BLaER1 treated with 17β-estradiol and CSF1 and Interleukin-3, amounts not matched to agents 10 nM and 100 nM (cell line): ENCODE data around the gene NUDC.
A peak's percentile ranks its signal among the peaks of the same experiment; 100 is the strongest.

ENCODE experiments used
- H3K27ac ChIP-seq, 11 experiments: shearing (Covaris generic); formaldehyde crosslinking; 2 replicates each; pipeline ENCODE4 v1.8.1; 2022
- H3K27me3 ChIP-seq, 11 experiments: shearing (Covaris generic); formaldehyde crosslinking; 2 replicates each; pipeline ENCODE4 v1.8.1; 2022
- H3K36me3 ChIP-seq, 11 experiments: shearing (Covaris generic); formaldehyde crosslinking; 2 replicates each; pipeline ENCODE4 v1.8.1; 2022
- H3K4me1 ChIP-seq, 10 experiments: shearing (Covaris generic); formaldehyde crosslinking; 2 replicates each; pipeline ENCODE4 v1.8.1; 2022
- H3K4me2 ChIP-seq, 11 experiments: shearing (Covaris generic); formaldehyde crosslinking; 2 replicates each; pipeline ENCODE4 v1.8.1; 2022
- H3K4me3 ChIP-seq, 10 experiments: shearing (Covaris generic); formaldehyde crosslinking; 2 replicates each; pipeline ENCODE4 v1.8.1; 2022
- H3K9ac ChIP-seq, 11 experiments: shearing (Covaris generic); formaldehyde crosslinking; 2 replicates each; pipeline ENCODE4 v1.8.1; 2022
- H3K9me3 ChIP-seq, 11 experiments: shearing (Covaris generic); formaldehyde crosslinking; replicated peaks in 1 of 11; 2 replicates each; pipeline ENCODE4 v1.8.1; 2022
- H4K20me1 ChIP-seq, 11 experiments: shearing (Covaris generic); formaldehyde crosslinking; 2 replicates each; pipeline ENCODE4 v1.8.1; 2022
- Cebpa-rat ChIP-seq, 11 experiments: shearing (Covaris generic); IDR thresholded peaks; 2 replicates each; pipeline ENCODE4 v1.8.1; 2022

NUDC gene

DNA sequence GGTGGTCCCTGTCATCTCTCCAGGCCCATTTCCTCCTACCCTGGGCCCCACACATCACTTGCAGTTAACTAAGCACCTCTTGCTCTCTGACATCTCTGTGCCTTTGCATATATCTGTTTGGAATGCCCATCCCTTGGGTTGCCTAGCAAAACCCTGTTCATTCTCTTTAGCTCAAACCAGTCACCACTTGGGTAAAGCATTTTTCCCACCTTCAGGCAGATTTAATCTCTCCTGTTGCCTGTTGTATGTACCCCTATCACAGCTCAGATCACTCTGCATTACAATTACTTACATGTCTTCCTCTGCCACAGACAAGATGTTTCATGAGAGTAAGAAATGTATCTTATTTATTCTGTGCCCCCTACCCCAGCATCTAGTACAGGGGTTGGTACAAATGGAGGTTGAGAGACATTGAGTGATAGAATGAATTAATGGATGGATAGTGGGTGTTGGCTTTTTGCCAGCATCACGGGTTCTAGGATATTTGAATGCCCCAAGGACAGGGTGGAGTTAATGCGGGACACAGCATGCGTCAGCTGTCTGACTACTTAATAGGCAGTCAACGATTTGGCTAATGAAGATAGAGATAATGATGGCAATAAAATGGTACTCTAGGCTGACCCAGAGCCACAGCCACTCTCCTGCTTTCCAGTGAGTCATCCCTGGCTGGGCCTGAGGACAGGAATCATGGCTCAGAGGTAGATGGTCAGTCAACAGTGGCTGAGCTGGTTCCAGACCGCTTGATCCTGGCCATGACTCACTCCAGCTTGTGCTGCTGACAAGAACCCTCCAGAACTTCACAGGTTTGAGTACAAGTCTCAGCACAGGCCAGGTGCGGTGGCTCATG is 14.2 kb upstream of the NUDC start:
- no peaks in the 10 kb centered on the region for H3K36me3 ChIP-seq
- no peak for TF ChIP-seq Cebpa-rat (IDR thresholded peaks at IDR 0.05)
- H3K27me3 ChIP-seq: no peaks in the 10 kb centered on the region
- H3K9ac ChIP-seq: no peak overlapping the region
- no peak overlapping the region for H3K4me3 ChIP-seq
- H3K27ac ChIP-seq: no peak overlapping the region
- H3K4me1 ChIP-seq: peaks cover 0 to 4% (median 0%) of the 10 kb centered on the region in 10 experiments; a peak in 2 of 20 replicates
- H4K20me1 ChIP-seq: no peaks in the 10 kb centered on the region
- H3K4me2 ChIP-seq: peak overlapping the region in 2 of 11 experiments; percentile 15 to 23; a peak in 2 of 22 replicates
- H3K9me3 ChIP-seq: no peaks in the 10 kb centered on the region

DNA sequence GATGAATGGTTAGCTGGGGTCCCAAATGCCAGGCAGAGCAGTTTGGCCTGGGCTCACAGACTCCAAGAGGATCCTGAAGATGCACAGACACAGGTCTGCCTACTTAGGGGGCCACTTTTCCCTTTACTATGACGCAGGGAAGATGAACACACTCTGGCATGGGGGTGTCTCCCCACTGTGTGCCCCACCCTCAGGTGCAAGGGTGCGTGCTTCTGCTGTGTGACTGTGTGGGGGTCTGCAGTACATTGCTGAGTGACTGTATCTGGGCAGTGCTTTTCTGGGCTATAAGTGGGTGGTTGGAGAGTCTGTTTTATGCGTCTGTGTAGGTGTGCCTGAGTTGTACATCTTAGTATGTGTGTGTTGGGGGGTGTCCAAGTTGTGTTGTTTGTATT is 11.6 kb upstream of the NUDC start:
- TF ChIP-seq Cebpa-rat (IDR thresholded peaks at IDR 0.05): no peak
- H3K27ac ChIP-seq: no peak overlapping the region
- no peaks in the 10 kb centered on the region for H4K20me1 ChIP-seq
- no peaks in the 10 kb centered on the region for H3K36me3 ChIP-seq
- H3K27me3 ChIP-seq: no peaks in the 10 kb centered on the region
- H3K4me3 ChIP-seq: no peak overlapping the region
- no peak overlapping the region for H3K9ac ChIP-seq
- no peaks in the 10 kb centered on the region for H3K9me3 ChIP-seq
- peaks cover 0 to 4% (median 0%) of the 10 kb centered on the region in 10 experiments; a peak in 2 of 20 replicates for H3K4me1 ChIP-seq
- no peak overlapping the region for H3K4me2 ChIP-seq

DNA sequence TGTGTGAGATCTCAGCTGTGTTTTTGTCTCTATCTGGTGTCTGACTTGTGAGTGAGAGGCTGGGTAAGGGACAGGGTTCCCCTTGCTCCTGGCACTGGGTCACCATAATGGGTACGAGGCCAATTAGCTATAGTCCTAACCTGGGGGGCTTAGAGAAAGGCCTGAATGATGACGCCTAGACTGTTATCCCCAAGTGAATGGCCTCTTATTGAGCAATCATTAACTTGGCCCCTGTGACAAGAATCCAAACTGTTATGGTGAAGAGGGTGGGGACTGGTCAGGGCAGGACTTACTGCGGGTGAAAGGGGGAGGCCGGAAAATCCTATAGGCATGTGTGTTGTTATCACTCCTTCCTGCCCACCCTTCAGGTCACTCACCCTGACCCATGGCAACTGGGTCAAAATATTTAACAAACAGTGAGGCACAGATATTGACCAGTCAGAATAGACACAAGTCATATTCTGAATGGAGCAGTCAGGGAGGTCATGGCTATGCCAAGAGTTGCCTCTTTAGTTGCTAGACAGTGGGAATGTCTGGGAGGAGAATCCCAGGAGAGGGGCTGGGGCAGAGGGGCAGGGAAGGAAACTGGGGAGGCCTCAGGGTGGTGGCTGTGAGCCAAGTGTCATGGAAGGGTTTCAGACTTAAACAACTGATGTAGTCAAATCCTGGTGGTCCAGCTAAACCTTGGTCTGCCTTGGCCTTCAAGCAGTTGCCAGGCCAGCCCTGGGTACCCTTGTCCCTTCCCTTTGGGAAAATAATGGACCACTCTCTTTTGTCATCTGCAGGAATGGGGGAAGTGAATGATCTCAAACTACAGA is 11.0 kb upstream of the NUDC start:
- TF ChIP-seq Cebpa-rat (IDR thresholded peaks at IDR 0.05): no peak
- no peak overlapping the region for H3K4me3 ChIP-seq

DNA sequence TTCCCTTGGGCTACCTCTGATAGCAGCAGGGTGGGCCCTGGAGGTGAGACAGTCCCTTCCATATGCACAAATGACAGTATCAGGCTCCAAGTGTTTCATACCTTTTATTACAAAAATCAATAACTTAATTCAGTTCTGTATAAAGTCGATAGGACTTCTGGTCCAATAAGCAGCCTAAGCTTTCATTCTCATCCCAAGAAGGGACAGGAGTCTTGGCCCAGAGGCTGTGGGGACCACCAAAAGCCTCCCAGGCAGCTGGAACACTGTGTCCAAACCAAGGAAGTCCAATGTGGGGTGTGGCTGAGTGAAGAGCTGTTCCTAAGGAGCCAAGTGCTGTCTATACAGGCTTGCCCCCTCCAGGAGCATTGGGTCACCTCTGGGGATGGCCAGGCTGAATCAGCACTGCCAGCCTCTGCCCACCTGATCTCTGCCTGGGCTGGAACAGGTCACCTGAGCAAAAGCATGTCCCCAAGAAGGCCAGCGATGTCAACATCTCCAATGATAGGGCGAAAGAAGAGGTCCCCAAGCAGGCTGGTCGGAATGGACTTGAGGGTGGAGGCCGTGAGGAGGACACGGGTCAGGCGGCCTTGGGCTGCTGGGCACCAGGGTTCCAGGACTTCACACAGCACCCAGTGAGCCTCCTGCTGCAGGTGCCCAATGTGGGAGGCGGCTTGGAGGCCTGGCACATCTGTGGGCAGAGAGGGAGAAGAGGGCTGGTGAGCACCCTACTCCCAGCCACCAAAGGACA is 10.0 kb upstream of the NUDC start:
- Histone ChIP-seq H3K4me2 (no peak overlapping the region), H4K20me1 (no peaks in the 10 kb centered on the region), H3K27ac (no peak overlapping the region), H3K9ac (no peak overlapping the region), H3K36me3 (no peaks in the 10 kb centered on the region), H3K27me3 (no peaks in the 10 kb centered on the region), H3K4me3 (no peak overlapping the region), H3K4me1 (peaks cover 0 to 4% (median 0%) of the 10 kb centered on the region in 10 experiments; a peak in 2 of 20 replicates), H3K9me3 (no peaks in the 10 kb centered on the region)
- no peak for TF ChIP-seq Cebpa-rat (IDR thresholded peaks at IDR 0.05)

More for the DNA sequence above, 11.0 kb upstream of the NUDC start:
- H3K9me3 ChIP-seq: no peaks in the 10 kb centered on the region
- H3K4me2 ChIP-seq: no peak overlapping the region
- no peaks in the 10 kb centered on the region for H3K36me3 ChIP-seq
- no peaks in the 10 kb centered on the region for H4K20me1 ChIP-seq
- no peaks in the 10 kb centered on the region for H3K27me3 ChIP-seq
- H3K27ac ChIP-seq: no peak overlapping the region
- H3K9ac ChIP-seq: no peak overlapping the region
- peaks cover 0 to 4% (median 0%) of the 10 kb centered on the region in 10 experiments; a peak in 2 of 20 replicates for H3K4me1 ChIP-seq

DNA sequence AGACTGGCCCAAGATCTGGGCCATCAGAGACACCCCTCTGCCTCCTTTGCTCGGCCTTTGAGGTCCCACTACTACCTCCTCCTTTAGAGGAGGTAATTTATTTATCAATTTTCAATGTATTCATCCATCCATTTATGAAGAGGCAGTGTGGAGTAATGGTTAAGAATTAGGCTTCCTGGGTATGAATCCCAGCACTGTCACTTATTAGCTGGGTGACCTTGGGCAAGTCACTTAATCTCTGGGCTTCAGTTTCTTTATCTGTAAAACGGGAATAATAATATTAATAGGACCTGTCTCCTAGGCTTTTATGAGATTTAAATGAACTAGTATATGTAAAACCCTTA is 9.4 kb upstream of the NUDC start:
- no peak overlapping the region for H3K4me3 ChIP-seq
- H3K27ac ChIP-seq: no peak overlapping the region
- no peaks in the 10 kb centered on the region for H3K36me3 ChIP-seq
- H3K9ac ChIP-seq: no peak overlapping the region
- no peak overlapping the region for H3K4me2 ChIP-seq
- no peaks in the 10 kb centered on the region for H3K27me3 ChIP-seq
- no peak for TF ChIP-seq Cebpa-rat (IDR thresholded peaks at IDR 0.05)
- peaks cover 0 to under 1% (median 0%) of the 10 kb centered on the region in 10 experiments; a peak in 2 of 20 replicates for H3K4me1 ChIP-seq
- H3K9me3 ChIP-seq: no peaks in the 10 kb centered on the region
- H4K20me1 ChIP-seq: no peaks in the 10 kb centered on the region

DNA sequence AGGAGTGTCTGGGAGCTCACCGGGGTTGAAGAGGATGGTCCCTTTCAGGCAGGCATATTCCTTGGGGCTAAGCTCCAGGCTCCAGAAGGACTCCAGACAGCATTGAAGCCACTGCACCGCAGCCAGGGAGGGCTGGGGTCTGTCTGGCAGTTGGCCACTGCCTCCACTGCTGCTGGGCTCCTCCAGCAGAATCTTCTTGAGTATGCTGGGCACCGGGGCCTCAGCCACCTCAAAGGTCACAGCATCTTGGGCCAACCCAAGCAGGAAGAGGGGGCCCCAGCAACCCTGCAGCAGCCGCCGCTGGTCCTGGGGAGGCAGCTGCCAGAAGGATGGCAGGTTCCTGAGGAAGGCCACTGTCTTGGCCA is 8.2 kb upstream of the NUDC start:
- TF ChIP-seq Cebpa-rat (IDR thresholded peaks at IDR 0.05): no peak
- H4K20me1 ChIP-seq: no peaks in the 10 kb centered on the region
- no peaks in the 10 kb centered on the region for H3K4me1 ChIP-seq
- H3K27ac ChIP-seq: no peak overlapping the region
- H3K9ac ChIP-seq: no peak overlapping the region
- no peaks in the 10 kb centered on the region for H3K36me3 ChIP-seq
- H3K4me2 ChIP-seq: no peak overlapping the region
- H3K27me3 ChIP-seq: no peaks in the 10 kb centered on the region
- no peaks in the 10 kb centered on the region for H3K9me3 ChIP-seq
- no peak overlapping the region for H3K4me3 ChIP-seq

DNA sequence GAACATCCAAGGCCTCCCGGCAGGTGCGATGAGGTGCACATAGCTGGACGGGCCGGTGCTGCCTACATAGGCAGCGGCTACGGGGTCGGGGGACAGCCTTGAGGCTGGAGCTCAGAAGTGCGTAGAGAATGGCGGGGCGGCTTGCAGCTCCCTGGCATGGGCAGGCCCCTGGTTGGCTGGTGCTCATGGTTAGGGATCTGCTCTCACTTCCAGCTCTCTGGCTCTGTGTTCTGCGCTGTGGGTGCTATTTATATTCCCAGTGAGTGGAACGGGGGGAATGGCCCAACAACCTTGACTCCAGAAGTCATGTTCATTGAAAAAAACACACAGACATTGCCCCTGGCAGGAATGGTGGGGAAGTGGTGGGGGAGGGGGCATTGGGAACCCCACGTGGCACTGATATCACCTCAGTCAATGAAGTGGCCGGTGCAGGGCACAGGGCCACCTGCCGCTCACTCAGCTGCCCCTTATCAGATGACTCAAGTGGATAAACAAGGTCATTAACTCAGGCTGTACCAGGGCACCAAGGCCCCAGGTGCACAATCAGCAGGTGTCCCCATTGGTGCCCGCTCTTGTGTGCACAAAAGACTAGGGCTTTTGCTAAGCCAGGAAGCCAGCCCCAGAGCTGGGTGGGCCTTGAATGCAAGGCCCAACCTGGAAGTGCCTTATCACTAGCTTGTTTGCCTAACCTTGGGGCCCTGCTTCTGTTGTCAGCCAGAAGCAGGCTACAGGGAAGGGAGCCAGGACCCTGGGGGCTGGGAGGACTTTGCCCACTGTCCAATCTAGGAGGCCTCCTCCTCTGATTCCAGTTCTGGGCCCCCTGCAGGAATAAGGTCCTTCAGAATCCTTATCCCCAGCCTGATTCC is 7.6 kb upstream of the NUDC start, which contains the start of gene NR0B2:
Gene NR0B2, minus strand, starts transcription at position 222 of the 866 bp plus-strand sequence. Its CDS starts 35 bp downstream, at position 187.
- no peak for TF ChIP-seq Cebpa-rat (IDR thresholded peaks at IDR 0.05)
- H3K4me3 ChIP-seq: no peak within 1 kb of the TSS
- no peak within 1 kb of the TSS for H3K4me2 ChIP-seq
- no peaks in the 10 kb centered on the region for H3K9me3 ChIP-seq
- H3K27me3 ChIP-seq: no peaks in the 10 kb centered on the region
- H3K36me3 ChIP-seq: no peaks in the 10 kb centered on the region
- H3K27ac ChIP-seq: no peak within 1 kb of the TSS
- no peak within 1 kb of the TSS for H3K9ac ChIP-seq
- no peaks in the 10 kb centered on the region for H3K4me1 ChIP-seq
- H4K20me1 ChIP-seq: no peaks in the 10 kb centered on the region

DNA sequence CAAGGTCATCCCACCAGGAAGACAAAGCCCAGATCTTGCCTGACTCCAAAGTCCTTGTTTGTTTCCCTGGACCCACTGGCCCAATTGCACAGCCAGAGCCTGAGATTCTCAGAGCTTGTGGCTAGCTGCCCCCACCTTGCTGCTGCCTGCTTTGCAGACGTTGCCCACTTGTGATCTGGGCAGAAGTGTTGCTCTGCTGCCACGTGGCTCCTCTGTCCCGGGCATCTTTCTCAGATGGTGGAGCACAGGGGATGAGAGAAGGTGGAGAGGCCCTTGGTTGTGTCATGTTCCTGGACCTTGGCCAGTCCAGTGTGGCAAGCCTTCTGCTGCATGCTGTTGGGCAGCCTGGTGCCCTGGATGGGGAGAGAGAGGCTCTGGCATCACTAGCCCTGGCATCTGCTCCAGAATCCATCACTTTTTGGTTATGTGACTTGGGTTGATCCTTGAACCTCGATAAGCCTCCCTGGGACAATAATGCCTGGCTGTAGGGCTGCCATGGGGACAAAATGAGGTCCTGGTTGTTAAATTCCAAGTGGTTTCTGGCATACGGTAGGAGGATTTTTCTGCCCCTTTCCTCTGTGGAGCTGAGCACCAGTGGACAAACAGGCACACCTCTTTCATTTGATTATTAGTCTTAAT is 6.2 kb upstream of the NUDC start:
- Histone ChIP-seq H3K4me3 (no peak overlapping the region), H3K36me3 (no peaks in the 10 kb centered on the region), H3K4me2 (no peak overlapping the region), H3K9me3 (no peaks in the 10 kb centered on the region), H3K9ac (no peak overlapping the region), H4K20me1 (no peaks in the 10 kb centered on the region), H3K27ac (no peak overlapping the region), H3K4me1 (no peaks in the 10 kb centered on the region), H3K27me3 (no peaks in the 10 kb centered on the region)
- TF ChIP-seq Cebpa-rat (IDR thresholded peaks at IDR 0.05): no peak
